HG03575 (cell line): ENCODE results near the gene MAGEA11.
"Not testable (repeated sequence)": the region's sequence is repeated elsewhere in the genome, so short reads cannot be mapped to it uniquely, and the experiment has no call there.

ENCODE experiments used
- ATAC-seq: cut with Tn5 transposase; IDR thresholded peaks from one replicate; pipeline ENCODE4 v1.9.1; 2021; ENCODE audit not compliant: unreplicated experiment, insufficient number of reproducible peaks, low FRiP score; ENCODE audit errors: extremely low read depth

The MAGEA11 gene

DNA sequence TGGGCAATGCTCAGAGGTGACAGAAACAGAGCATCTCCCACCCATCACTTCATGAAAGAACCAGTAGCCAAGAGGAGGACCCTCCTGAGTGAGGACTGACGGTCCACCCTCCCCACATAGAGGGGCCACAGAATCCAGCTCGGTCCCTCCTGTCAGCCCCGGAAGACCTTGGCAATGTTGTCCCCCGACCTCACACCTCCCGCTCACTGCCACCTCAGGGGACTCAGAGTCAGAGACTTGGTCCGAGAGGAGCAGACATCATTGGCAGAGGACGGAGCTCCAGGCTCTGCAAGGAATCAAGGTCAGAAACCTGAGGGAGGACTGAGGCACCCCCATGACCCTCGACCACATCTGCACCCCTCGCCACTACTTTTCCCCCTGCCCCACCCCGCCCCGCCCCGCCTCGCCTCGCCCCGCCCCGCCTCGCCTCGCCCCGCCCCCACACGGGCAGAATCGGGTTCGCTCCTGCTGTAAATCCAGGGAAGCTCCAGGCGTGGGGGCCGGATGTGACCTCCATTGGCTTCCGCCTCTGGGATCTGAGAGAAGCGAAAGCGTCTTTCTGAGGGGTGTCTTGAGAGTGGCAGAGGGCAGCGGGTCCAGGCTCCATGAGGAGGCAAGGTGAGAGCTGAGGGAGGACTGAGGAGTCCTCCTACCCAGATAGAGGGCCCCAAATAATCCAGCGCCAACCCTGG is at the start of gene MAGEA11:
MAGEA11 (plus strand) TSS at position 516 of the 692 bp plus-strand sequence. CDS start 1,100 bp downstream, outside the sequence.
- ATAC-seq: no peak

- not testable (repeated sequence) for ATAC-seq
These were observed 36.8 kb upstream of the MAGEA11 start for GRCh38 chrX:149675088-149675487.

GRCh38 chrX:149675554-149675953 is 36.3 kb upstream of the MAGEA11 start:
- ATAC-seq: not testable (repeated sequence)

DNA sequence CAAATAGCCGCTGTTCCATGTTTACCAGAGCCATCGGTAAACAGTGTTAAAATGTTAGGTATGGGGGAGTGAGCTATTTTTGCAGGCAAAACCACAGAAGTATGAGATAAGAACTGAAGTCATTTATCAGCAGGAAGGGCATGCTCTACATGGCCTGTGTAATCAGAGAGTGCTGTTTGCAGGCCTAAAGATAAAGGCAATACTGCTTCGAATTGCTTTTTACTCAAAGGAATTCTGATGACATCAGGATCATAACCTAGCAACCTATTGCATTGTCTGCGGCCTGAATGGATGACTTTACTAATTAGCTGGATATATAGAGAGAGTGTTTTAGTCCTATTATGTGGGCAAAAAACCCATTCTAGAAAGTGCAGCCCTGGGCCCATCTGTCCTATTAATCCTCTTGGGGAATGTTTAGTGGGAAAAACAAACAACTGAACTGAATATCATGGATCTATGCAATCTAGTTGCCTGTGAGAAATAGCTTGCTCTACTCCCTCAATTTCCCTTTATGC is 32.6 kb upstream of the MAGEA11 start:
- not testable (repeated sequence) for ATAC-seq

DNA sequence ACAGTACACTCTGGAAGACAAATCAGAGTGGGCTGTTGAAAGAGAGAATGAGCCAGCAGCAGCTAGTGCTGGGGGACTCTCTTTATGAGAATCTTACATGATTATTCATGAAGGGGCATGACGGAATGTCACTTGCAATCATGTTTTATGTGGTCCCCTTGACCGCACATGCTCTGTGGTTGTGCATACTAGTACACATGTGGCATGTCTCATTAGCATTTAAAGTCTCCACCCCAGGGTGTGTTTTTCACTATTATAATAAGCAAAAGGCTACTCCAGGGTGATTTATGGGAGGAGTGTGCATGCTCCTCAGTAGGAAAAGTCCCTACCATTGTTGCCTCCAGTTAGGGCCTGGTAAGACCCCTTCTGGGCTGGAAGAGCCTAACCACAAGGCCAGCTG is 30.7 kb upstream of the MAGEA11 start:
- no peak for ATAC-seq

DNA sequence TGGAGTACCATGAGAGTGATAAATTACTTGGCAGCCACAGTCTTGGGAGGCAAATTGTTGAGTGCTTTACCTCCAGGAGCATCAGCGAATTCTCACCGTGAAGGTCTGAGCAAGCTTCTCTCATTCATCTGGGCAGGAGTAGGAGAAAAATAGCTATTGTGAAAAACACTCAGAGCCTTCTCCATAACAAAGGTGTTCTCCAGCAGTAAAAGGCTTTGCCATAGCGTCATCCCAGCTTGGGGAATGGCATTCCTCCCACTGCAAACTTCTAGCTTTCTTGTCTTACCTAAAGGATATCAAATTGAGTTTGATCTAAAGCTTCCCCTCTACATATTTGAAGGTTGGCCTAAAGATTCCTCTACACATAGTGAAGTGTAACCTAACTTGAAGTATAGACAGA is 29.8 kb upstream of the MAGEA11 start:
- no peak for ATAC-seq

DNA sequence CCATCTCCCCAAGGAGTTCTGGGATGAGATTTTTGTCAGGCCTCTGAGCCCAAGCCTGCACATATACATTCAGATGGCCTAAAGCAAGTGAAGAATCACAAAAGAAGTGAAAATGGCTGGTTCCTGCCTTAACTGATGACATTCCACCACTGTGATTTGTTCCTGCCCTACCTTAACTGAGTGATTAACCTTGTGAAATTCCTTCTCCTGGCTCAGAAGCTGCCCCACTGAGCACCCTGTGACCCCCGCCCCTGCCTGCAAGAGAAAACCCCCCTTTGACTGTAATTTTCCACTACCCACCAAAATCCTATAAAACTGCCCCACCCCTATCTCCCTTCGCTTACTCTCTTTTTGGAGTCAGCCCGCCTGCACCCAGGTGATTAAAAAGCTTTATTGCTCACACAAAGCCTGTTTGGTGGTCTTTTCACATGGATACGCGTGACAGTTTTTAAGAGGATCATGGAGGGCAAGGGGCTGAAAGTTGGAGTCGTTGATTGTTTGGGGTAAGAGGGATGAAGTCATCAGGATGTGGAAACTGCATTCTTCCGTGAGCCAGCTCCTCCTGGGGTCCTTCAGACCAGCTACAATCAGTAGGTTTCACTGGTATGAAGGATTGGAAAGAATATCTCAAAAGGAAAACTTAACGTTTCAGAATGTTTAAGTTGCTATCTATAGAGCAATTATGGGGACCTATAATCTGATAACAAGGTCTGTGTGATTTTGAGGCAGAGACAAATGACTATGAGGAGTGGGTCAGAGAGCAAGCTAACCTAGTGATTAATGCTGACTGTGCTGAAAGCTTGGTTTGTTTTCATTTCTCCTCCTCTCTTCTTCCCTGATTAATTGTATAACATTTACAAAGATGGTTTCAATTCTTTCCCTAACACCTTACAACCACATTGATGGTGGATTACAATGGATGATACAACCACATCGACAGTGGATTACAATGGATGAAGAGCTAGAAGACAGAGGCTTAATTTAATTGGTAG is 28.6 kb upstream of the MAGEA11 start:
- ATAC-seq: no peak

GRCh38 chrX:149683966-149684730 is 27.7 kb upstream of the MAGEA11 start:
- no peak for ATAC-seq

- no peak for ATAC-seq
These were observed 23.9 kb upstream of the MAGEA11 start for GRCh38 chrX:149687991-149688390.

DNA sequence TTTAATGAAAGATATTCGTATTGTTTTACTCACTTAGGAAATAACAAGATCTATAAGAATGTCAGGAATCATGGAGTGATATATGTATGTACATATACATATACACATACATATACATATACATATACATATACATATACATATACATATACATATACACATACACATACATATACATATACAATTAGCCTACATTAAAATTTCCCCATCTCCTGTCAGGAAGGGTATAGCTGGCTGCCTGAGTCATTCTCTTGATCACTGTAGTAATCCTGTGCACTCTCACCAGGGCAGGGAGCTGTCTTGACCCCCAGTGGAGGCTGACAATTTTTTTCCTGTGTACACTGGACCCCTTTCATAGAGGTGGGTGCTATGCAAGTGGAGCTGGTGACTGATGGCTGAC is 23.3 kb upstream of the MAGEA11 start:
- no peak for ATAC-seq

- ATAC-seq: no peak
These were observed 20.1 kb upstream of the MAGEA11 start for GRCh38 chrX:149691794-149692193.

DNA sequence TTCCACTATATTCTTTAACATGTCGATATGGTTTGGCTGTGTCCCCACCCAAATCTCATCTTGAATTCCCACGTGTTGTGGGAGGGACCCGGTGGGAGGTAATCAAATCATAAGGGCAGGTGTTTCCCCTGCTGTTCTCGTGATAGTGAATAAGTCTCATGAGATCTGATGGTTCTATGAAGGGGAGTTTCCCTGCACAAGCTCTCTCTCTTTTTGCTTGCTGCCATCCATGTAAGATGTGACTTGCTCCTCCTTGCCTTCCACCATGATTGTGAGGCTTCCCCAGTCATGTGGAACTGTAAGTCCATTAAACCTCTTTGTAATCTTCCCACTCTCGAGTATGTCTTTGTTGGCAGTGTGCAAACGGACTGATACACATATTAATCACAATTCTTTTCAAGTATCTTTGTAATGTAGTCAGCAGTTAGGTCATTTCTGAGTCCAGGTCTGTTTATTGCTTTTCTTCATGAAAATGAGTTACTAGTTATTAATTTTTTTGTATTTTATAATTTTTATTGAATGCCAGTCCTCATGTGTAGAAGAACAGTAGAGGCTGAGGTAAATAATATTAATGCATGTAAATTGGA is 19.1 kb upstream of the MAGEA11 start:
- ATAC-seq: not testable (repeated sequence)

DNA sequence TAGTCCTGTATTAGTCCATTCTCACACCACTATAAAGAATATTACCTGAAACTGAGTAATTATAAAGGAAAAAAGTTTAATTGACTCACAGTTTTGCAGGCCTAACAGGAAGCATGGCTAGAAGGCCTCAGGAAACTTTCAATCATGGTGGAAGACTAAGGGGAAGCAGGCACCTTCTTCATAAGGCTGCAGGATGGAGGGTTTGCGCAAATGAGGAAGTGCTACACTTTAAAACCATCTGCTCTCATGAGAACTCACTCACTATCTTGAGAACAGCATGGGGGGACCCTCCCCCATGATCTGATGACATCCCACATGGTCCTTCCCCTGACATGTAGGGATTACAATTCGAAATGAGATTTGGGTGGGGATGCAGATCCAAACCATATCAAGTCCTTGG is 12.1 kb upstream of the MAGEA11 start:
- no peak for ATAC-seq

DNA sequence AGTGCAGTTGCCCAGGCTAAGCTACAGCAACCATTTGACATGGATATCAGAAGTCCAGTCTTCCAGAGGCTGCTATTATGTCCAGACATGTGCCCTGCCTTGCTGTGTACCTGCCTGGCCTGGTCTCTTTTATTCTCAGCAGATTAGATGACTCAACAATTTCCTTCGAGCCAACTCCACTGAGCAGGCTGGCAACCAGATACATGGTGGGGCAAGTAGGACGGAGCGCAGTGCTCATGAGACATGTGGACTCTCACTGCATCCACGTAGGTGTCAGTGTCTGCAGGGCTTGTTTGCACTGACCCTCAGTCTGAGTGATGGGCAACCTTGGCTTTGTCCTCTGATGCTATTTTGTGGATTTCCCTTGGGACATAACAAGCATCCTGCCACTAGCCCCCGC is 7.2 kb upstream of the MAGEA11 start:
- no peak for ATAC-seq

DNA sequence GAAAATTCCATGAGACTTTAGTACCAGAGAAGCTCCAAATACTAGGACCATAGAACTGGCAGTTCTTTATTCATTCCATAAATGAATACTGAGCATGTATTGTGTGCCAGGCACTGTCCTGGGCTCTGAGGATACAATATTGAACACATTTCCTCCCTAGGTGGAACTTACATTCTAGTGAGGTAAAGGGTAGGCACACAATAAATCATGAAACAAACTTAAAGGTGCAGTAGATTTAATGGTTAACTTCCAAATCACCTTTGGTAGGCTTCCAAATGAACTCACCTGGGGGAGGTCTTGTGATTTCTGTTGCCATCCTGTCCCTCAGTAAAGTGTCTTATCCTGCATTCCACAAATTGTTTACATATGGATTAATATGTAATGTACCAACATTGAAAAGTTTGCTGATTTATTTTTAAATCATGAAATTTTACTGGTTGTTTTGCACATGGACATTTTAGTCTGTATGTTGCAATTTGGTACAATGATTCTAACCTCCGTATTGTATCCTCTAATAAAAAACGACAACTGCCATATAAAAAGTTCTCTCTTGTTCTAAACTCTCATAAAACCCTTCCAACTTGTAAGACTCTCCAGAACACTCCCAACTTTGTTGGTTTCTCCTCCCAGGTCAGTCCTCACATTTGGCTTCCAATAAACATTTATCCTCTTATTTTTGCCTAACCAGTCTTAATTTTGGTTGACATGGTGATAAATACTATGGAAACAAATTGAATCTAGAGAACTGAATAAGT is 4.5 kb upstream of the MAGEA11 start:
- ATAC-seq: no peak

GRCh38 chrX:149712831-149713230 is 971 bp downstream of the MAGEA11 start:
- ATAC-seq: no peak

DNA sequence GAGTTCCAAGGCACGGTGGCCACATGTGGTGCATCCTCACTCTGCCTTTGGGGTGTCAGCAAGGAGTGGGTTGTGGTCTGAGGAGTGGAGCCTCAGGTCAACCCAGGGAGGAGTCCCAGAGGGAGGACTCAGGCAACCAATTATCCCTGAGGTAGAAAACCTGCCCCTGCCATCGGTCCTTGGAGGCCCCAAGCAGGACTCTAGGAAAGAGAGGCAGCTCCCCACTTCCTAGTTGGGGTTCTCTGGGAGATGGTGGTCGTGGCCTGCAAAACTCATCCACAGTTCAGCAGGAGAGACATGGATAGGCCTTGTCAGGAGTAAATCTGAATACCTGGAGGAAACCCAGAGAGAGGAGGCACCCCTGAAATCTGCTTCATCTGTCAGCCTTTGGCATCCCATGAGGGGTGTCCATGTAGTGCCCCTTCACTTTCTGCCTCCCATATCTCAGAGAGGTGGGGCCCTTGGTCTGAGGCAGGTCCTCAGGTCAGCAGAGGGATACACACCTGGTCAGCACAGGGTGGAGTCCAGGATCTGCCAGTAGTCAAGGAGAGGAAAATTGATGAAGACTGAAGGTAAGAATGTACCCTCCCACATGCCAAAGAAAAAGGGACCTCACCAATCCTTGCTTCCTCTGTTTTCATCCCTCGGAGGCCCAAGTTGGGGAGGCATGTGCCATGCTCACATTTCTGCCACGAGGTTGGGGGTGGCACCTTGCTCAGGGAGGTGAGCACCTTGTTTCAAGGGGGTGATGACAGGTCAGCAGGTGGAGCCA is 1.6 kb downstream of the MAGEA11 start:
- ATAC-seq: no peak
